Measurements from ENCODE around the gene DNAJB8.
A peak's percentile ranks its signal among the peaks of the same experiment; 100 is the strongest.

The DNAJB8 gene

DNA sequence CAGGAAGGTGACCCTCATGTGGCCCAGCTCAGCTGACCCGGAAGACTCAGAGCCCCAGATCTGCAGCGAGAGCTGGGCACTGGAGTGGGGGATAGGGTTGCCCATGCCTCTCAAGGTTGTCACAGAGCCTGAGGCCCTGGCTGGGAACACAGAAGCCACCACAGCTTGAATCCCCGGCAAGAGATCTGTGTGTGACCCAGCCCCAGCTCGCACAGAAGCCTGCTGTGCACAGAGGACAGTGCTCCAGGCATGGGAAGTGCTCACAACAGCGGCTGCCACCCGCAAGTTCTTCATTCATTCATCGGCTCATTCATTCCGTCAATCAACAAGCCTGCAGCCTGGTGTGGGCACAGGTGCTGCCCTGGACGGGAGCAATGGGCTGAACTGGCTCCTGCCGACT is 36.4 kb downstream of the DNAJB8 start:
- DNase-seq (ENCODE audit: low read depth in 2 of 2): no peak
- no peak for TF ChIP-seq CTCF (IDR thresholded peaks at IDR 0.05; ENCODE audit: low read depth, low read length)
- H3K4me3 ChIP-seq (replicated peaks in 1 of 2; ENCODE audit: low read depth in 2 of 2, low read length in 2 of 2): no peak overlapping the region

DNA sequence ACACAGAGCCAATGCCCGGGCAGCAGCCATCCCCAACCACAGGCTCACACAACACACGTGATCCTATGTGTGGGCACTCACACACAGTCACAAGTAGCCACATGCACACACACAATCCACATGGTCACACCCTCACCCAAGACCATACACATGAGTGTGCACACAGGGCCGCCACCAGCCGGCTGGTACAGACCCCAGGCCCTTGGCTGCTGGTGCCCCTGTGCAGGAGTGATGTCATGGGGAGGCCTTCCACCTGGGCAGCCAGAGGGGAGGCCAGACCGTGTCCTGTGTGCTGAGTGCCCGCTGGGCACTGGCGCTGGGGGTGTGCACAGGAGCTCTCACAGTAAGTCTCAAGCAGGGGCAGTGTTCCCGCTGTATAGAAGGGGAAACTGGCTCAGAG is 36.9 kb downstream of the DNAJB8 start:
- H3K4me3 ChIP-seq (replicated peaks in 1 of 2; ENCODE audit: low read depth in 2 of 2, low read length in 2 of 2): no peak overlapping the region
- DNase-seq (ENCODE audit: low read depth in 2 of 2): no peak
- TF ChIP-seq CTCF (IDR thresholded peaks at IDR 0.05; ENCODE audit: low read depth, low read length): no peak

DNA sequence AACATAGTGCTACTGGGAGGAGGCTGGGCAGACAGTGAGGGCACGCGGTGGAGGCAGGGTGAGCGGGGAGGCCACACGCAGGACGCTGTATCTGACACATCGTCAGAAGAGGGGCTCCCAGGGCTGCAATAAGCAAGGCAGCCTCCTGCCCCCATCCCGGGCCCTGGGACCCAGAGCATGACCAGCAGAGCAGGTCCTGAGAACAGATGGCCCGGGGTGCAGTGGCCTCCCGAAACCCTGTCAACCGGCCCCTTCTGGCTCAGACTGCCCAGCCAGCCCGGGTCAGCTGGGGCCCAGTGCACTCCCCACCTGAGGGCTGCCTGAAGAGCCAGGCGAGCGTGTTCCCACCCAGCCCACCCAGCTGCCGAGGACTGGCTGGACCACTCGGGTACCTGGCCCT is 37.4 kb downstream of the DNAJB8 start:
- no peak overlapping the region for H3K4me3 ChIP-seq (replicated peaks in 1 of 2; ENCODE audit: low read depth in 2 of 2, low read length in 2 of 2)
- no peak for TF ChIP-seq CTCF (IDR thresholded peaks at IDR 0.05; ENCODE audit: low read depth, low read length)
- no peak for DNase-seq (ENCODE audit: low read depth in 2 of 2)

DNA sequence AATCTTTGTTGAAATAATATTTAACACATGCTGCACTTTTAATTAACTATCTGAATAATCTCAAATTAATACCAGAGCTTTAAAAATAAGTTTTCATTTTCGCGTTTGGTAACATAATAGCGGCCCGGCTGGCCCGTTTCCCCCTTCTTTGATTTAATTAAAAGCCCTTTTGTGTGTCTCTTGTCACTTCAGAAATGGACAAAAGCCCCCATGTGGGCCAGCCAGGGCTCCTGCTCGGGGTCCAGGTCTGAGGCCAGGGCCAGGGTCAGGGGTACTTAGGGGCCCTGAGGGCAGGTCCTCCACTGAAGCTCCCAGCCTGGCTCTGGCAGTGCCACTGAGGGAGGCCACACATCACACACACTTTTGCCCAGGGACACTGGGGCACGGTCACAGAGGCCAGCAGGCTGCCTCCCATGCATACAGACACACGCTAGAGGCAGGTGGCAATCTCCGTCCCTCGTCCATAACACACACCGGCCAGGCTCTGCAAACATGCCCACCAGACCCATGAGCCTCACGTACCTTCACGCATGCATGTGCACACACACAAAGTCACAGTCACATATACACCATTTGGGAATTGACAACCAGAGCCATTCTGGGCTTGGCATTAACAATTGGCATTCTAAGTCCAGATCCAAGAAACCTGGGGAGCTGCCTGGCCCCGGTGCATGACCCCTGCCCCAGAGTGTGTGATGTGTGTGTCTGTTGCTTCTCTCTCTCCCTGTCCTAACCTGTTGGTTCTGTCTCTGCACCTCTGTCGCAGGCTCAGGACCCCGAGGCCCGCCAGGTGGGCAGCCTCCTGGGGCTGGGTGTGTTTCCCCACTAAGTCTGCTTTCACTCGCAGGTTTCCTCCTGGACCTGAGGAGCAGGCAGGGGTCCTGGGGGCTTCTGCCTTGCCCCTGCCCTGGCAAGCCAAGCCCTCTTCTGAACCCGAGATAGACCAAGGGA is 38.5 kb downstream of the DNAJB8 start:
- DNase-seq (ENCODE audit: low read depth in 2 of 2): no peak
- TF ChIP-seq CTCF (IDR thresholded peaks at IDR 0.05; ENCODE audit: low read depth, low read length): no peak

GRCh38 chr3:128427175-128427857 is 39.4 kb downstream of the DNAJB8 start:
- TF ChIP-seq CTCF (IDR thresholded peaks at IDR 0.05; ENCODE audit: low read depth, low read length): no peak
- no peak for DNase-seq (ENCODE audit: low read depth in 2 of 2)
- no peak overlapping the region for H3K4me3 ChIP-seq (replicated peaks in 1 of 2; ENCODE audit: low read depth in 2 of 2, low read length in 2 of 2)

More for the DNA sequence above, 38.5 kb downstream of the DNAJB8 start:
- no peak overlapping the region for H3K4me3 ChIP-seq (replicated peaks in 1 of 2; ENCODE audit: low read depth in 2 of 2, low read length in 2 of 2)

- DNase-seq (ENCODE audit: low read depth in 2 of 2): peak; percentile 16 to 27
- peak; percentile 38 for TF ChIP-seq CTCF (IDR thresholded peaks at IDR 0.05; ENCODE audit: low read depth, low read length)
- no peak overlapping the region for H3K4me3 ChIP-seq (replicated peaks in 1 of 2; ENCODE audit: low read depth in 2 of 2, low read length in 2 of 2)
These were observed 40.4 kb downstream of the DNAJB8 start for GRCh38 chr3:128426128-128426921.
